Glutamatergic neuron (in vitro differentiated cells): Measurements from ENCODE around the gene FOXF2. TPM values are rescaled to one million over a fixed set of nuclear protein-coding genes. Genes with fewer than 3 reads are reported as not detected.

Experiments
- DNase-seq: peaks from one replicate; pipeline ENCODE4 v3.0.0; 2022
- H3K27ac Mint-ChIP-seq: one replicate; pipeline ENCODE4 v1.8.0; 2020; ENCODE audit warnings: mild to moderate bottlenecking, mixed read lengths, inconsistent platforms; ENCODE audit not compliant: unreplicated experiment
- H3K27me3 Mint-ChIP-seq: one replicate; pipeline ENCODE4 v1.8.0; 2020; ENCODE audit warnings: mild to moderate bottlenecking, moderate library complexity, mixed read lengths, inconsistent platforms; ENCODE audit not compliant: unreplicated experiment
- H3K36me3 Mint-ChIP-seq: one replicate; pipeline ENCODE4 v1.8.0; 2020; ENCODE audit warnings: mild to moderate bottlenecking, mixed read lengths, inconsistent platforms; ENCODE audit not compliant: unreplicated experiment
- H3K4me1 Mint-ChIP-seq: one replicate; pipeline ENCODE4 v1.8.0; 2020; ENCODE audit warnings: mild to moderate bottlenecking, low read depth, mixed read lengths, inconsistent platforms; ENCODE audit not compliant: unreplicated experiment
- H3K4me3 Mint-ChIP-seq: one replicate; pipeline ENCODE4 v1.8.0; 2020; ENCODE audit warnings: mild to moderate bottlenecking, mixed read lengths, inconsistent platforms; ENCODE audit not compliant: unreplicated experiment
- H3K9me3 Mint-ChIP-seq: one replicate; pipeline ENCODE4 v1.8.0; 2020; ENCODE audit warnings: mild to moderate bottlenecking, moderate library complexity, mixed read lengths, inconsistent platforms; ENCODE audit not compliant: unreplicated experiment
- CTCF ChIP-seq: fragments of 200-600 bp; sonication (generic); IDR thresholded peaks from one replicate; pipeline ENCODE4 v1.5.0; 2021; ENCODE audit not compliant: partially characterized antibody, unreplicated experiment
- total RNA-seq: library from RNA; stranded (reverse); fragmentation: NEBNext Ultra II Directional; extraction: Animal tissue kit (Norgen Biotek cat#: 25700); gene quantifications from one replicate; pipeline ENCODE4 v1.2.1, GENCODE V29; 2021; ENCODE audit not compliant: unreplicated experiment

FOXF2 gene
- total RNA-seq, 1 donor from 2014 or later: 0.71 TPM

- no peak for TF ChIP-seq CTCF
Measured at GRCh38 chr6:1392813-1393640, 3.7 kb downstream of the FOXF2 start.

GRCh38 chr6:1393641-1394283 is 4.4 kb downstream of the FOXF2 start:
- H3K27ac Mint-ChIP-seq: no peak overlapping the region
- H3K9me3 Mint-ChIP-seq: peaks cover 5% of the 10 kb centered on the region
- H3K36me3 Mint-ChIP-seq: peaks cover 6% of the 10 kb centered on the region
- DNase-seq: no peak
- peaks cover 13% of the 10 kb centered on the region for H3K4me1 Mint-ChIP-seq
- H3K27me3 Mint-ChIP-seq: peaks cover 38% of the 10 kb centered on the region
- TF ChIP-seq CTCF: no peak
- no peak overlapping the region for H3K4me3 Mint-ChIP-seq

More at GRCh38 chr6:1392813-1393640, 3.7 kb downstream of the FOXF2 start:
- Mint-ChIP-seq H3K36me3 (peaks cover 6% of the 10 kb centered on the region), H3K27ac (no peak overlapping the region), H3K4me3 (no peak overlapping the region), H3K9me3 (peaks cover 5% of the 10 kb centered on the region), H3K4me1 (peaks cover 16% of the 10 kb centered on the region), H3K27me3 (peaks cover 43% of the 10 kb centered on the region)
- no peak for DNase-seq

- Mint-ChIP-seq H3K4me1 (peaks cover 12% of the 10 kb centered on the region), H3K4me3 (no peak overlapping the region)
Measured at GRCh38 chr6:1394514-1395463, 5.4 kb downstream of the FOXF2 start.

GRCh38 chr6:1395506-1395905 is 6.1 kb downstream of the FOXF2 start:
- no peak for DNase-seq
- H3K27me3 Mint-ChIP-seq: peaks cover 36% of the 10 kb centered on the region
- no peak overlapping the region for H3K4me3 Mint-ChIP-seq
- no peak for TF ChIP-seq CTCF
- no peak overlapping the region for H3K27ac Mint-ChIP-seq
- peaks cover 3% of the 10 kb centered on the region for H3K9me3 Mint-ChIP-seq
- peaks cover 6% of the 10 kb centered on the region for H3K36me3 Mint-ChIP-seq
- peaks cover 12% of the 10 kb centered on the region for H3K4me1 Mint-ChIP-seq

More at GRCh38 chr6:1394514-1395463, 5.4 kb downstream of the FOXF2 start:
- peaks cover 3% of the 10 kb centered on the region for H3K9me3 Mint-ChIP-seq
- no peak for TF ChIP-seq CTCF
- DNase-seq: no peak
- peaks cover 36% of the 10 kb centered on the region for H3K27me3 Mint-ChIP-seq
- peaks cover 6% of the 10 kb centered on the region for H3K36me3 Mint-ChIP-seq
- no peak overlapping the region for H3K27ac Mint-ChIP-seq
